HG03060 (cell line): ENCODE data around the gene PTPRK.

ENCODE experiments used
- ATAC-seq: cut with Tn5 transposase; IDR thresholded peaks from one replicate; pipeline ENCODE4 v1.9.1; 2021; ENCODE audit warnings: low read depth, moderate number of reproducible peaks; ENCODE audit not compliant: unreplicated experiment

Gene PTPRK

DNA sequence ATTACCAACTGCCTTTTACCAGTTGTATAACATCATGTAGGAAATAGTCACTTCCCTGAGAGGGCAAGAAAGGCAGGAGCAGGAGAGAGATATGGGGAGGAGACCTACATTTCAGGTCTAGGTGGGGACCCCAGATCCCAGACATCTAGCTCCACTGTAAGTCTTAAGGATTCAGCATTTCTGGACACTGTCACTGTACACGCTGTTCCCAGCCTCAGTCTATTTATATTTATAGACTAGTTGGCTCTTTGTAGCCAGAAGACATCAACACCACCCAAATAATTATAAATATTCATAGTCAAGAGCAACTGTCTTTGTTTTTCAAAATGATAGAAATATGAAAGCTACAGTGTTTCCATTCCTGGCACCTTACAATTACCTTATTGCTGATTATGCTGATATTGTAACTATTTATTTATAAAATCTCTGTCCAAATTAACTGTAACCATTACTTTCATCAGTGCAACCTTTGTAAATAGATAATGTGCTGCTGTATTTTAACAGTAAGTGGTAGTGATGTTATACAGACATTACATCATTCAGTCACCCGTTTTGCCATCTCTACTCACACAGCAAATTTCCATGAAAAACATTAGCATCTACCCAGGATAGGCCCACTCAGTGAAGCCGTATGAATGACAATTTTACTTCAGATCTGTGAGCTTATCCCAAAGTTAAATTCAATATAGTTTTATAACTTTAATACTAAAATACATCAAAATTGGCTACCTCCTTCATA, 162.8 kb downstream of the PTPRK start:
- no peak for ATAC-seq

DNA sequence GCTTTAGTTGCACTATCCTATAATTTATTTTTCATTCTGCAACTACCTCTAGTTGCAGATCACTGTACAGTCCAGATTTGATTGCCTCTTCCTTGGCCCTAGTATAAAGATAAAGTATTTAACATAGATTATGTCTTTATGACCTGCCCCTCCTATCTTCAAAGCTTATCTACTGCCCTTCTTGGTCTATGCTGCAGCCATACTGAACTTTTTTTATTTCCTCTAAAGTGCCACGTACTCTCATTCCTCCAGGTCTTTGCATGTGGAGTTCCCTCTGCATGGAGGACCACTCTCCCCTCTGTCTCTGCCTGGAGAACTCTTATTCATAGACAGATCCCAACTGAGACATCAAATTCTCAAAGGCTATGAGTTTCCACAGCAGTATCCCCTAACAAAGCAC, 168.0 kb downstream of the PTPRK start:
- ATAC-seq, result no peak

DNA sequence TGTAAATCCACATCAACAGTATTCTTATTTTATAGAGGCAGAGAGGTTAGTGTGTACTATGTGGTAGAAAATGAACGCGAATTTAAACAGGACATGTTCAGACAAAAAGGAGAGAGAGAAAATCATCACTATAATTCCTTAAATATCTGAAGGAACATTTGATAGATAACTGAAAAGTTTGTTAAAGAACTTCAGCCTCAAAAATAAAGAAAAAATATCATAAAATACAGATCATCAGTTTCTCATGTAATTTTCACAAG, 169.2 kb downstream of the PTPRK start:
- ATAC-seq, result no peak

DNA sequence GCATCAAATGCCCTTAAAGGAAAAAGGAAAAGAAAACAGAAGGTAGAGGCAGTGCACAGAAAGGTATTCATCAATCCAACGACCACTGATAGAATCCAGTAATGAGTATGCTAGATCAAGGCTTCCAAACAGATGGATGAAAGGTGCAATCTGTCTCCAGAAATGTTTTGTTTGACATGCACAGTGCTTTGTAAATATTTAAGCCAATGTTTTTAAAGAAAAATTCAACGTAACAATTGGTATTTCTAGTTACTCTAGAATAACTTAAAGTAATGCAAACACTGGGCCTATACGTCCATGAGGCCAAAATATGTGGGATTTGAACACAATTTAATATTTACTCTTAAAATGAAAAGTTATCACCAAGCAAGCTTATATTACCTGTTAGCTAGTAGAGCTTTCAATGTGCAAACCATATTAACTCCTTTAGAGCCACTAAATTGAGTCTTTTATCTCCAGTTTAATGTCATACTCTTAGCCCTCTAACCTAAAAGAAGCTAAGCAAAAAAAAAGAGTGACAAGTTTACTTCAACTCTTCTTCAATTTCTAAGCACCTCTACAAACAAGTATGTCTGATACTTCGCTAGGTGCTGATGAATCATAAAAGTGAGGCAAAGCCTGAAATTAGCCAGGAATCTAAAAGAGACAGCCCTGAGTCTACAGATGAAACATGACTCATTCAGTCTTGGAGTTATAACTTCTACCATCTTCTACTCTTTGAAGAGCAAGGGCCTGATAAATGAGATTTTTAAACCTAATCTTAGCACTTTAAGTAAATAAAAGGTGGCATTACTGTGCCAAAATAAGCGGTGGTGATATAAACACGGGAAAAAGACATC, 169.8 kb downstream of the PTPRK start:
- ATAC-seq, result no peak

DNA sequence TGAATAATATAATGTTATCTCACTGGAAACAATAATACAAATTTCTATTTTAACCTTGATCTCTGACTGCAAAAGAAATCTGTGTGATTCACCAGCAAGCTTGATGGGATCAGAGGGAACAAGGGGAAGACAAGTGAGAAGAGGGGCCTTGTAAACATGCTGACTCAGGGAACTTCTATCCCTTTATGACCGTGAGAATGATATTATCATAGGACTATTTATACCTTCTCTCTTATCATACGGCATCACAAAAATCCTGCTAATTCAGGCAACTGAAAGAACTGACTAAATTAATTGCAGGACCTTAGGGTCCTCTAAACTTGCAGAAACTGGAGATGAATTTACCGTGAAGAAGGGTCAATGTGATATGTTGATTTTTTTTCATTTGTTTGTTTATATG, 173.3 kb downstream of the PTPRK start:
- ATAC-seq, result no peak

DNA sequence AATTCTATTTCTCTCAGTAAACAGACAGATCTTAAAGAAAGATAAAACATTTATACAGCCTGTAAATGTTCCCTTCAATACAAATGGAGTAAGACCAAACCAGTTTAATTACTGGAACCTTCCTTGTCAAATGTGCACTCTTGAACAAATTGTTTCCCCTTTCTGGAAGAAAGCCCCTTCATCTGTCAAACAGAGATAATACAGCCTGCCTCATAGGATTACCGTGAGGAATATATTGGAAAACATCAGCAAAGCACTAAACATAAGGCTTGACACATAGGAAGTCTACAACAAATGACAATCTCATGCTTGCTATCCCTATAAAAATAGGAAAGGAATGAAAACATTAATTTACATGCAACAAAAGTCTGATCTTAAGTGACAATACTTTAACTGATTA, 173.8 kb downstream of the PTPRK start:
- ATAC-seq, result no peak

DNA sequence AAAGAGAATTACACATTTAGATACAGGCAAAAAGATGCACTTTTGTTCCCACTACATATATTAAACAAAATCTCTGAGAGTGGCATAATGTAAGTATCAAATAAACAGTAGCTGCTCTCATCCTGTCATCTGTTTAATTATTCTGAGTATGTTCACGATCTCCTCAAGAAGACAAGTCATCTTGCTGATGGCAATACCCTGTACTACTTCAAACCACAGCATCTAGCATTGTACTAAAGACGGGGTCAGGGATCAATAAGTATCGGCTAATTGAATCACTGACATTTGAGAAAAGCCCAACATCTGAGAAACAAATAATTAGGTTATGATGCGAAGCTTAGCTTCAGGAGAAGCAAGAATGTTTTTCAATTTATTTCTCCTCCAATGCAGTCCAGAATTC, 175.1 kb downstream of the PTPRK start:
- ATAC-seq, result no peak

DNA sequence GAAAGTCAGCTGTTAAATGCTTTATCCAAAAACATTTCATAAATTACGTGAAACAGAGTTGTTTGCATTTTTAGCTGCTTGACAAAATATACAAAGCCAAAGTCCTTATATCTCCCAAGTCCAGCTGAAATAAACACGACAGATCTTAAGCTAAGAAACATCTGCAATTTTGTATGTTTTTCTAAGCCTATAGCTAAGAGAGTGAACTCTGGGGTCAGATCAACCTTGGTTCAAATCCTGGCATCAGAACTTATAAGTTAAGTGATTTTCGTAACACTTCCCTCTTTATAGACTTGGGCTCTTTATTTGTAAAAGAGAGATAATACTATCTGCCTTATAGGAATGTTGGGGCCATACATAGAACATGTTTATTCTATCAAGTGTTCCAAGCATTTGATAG, 176.7 kb downstream of the PTPRK start:
- no peak for ATAC-seq

DNA sequence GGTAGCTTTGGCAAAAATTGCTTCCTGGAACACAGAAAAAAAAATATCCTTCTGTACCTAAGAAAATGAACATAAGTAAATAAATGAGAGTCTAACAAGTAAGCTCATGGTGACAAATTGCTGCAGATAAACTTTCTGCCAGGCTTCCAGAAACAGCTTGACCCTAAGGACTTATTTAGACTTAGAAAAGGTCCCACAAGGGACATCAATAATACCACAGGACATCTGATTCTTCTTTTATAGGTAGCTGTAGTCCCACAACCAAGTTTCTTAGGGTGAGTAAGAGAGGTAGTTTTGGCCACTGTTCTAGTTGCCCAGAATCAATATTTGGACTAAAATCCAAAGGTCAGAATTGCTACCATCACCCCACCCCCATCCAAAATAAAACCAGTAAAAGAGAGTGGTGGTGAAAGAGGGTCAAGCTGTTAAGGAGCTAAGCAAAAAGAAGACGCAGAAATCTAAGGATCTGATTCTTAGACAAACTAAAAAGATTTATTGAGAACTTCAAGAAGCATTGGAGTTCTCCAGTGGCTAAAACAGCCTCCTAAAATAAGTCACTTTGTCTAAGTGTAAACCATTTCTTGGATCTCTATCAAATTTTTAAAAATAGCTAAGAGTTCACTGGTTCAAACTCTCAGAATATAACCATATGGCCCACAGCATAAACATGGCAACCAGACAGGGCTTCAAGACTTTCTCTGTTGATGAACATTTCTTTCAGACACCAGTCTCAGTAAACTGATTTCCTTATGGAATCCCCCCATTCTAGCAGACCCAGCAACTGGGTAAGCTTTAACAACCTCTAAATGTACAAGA, 180.6 kb downstream of the PTPRK start:
- ATAC-seq, result no peak

DNA sequence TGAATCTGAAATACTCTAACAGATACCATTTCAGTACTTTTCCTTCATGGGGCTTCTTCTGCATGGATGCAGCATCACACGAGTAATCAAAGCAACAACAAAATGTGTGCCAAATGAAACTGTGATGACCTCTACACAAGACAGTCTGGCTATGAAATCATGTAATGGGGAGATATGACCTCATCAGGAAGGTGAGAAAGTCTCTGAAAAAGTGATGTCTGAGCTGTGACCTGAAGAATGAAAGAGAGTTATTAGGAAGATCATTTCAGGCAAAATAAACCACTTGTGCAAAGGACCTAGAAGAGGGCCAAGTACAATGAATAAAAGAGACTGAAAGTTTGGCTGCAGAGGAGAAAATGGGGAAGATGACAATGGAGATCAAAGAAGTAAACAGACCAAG, 182.8 kb downstream of the PTPRK start:
- ATAC-seq, result no peak

DNA sequence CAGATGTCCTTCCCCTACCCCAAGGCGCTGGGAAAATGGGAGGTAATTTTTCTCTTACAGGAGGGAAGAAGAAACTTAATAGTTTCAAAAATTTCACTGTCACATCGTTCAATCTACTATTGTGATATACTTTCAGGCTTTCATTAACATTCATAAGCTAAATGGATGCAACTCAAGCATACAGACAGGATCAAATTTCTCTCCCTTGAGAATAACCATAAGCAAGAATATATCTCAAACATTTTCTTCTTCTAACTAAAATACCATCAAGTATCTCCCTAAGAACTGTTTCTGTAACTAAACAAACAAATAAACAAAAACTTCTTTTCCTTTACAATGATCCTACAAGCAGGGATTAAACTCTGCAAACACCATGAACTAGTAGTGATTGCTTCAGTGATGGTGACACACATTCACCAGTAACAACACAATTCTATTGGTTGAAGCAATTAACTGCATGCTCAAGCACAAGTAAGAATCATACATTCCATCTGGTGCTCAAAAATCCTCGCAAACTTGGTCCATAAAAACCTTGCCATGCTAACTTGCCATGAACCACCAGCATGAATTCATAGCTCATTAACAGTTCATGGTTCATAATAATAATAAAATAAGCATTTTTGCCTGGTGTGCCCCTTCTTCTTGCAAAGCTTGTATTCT, 183.8 kb downstream of the PTPRK start:
- no peak for ATAC-seq

DNA sequence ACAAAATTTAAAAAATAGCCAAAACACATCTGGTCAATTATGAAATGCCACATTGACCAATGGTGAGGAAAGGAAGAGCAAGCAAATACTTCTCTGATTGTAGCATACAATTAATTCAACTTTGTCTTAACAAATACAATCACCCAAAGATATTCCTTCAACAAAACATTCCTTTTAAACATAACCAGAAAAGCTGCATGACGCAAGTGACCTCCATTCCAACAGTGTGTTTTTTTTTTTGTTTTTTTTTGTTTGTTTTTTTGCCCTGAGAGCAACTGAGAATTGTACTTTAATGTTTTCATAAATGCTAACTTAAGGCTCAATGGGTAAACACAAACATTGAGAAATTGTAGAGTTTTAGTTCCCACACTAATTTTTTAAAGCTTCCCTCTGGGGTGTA, 184.4 kb downstream of the PTPRK start:
- no peak for ATAC-seq

DNA sequence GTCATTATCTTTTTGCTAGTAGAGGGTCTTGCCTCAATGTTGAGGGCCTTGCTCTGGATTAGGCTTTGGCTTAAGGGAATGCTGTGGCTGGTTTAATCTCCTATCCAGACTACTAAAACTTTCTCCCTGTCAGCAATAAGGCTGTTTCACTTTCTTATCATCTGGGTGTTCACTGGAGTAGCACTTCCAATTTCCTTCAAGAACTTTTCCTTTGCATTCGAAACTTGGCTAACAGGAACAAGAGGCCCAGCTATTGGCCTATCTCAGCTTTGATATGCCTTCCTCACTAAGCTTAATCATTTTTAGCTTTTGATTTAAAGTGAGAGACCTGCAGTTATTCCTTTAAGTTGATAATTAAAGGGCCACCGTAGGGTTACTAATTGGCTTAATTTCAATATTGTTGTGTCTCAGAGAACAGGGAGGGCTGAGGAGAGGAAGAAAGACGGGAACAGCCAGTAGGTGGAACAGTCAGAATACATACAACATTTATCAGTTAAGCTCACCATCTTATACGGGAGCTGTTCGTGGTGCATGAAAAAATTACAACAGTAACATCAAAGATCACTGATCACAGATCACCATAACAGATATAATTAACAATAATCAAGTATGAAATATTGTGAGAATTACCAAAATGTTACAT, 186.7 kb downstream of the PTPRK start:
- ATAC-seq, result no peak

DNA sequence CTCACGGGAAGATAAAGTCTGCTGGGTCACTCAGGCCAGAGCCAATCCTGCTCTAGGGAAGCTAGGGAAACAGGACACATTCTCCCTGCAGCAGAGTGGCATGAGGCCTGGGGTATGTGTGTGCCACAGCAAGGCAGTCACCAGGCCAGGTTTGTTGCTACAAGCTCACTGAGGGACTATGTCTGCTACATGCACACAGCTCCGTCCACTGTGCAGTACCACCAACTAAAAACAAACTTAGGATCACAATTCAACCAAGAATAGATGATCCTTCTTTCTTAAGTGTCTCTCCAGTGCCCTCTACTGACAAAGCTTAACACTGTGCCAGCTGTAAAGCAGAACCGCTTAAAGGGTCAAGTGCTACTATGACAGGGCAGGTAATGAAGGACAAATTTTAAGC, 192.5 kb downstream of the PTPRK start:
- ATAC-seq, result peak; percentile 72

DNA sequence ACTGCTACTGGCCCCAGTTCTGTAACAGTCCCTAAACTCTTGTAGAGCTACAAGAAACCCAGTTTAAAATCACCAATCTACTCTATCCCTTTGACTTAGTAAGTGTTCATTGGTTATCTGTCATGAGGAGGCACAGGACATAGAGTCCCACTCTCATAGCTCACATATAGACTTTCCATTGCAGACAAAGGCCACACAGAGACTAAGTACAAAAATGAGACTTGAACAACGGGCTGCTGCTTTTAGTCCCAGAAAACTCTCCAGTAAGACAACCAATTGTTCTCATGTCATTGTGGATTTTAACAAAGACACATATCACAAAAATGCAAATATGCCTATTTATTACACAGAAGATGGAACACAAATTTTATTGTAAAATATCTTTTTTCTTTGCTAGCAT, 197.4 kb downstream of the PTPRK start:
- no peak for ATAC-seq

DNA sequence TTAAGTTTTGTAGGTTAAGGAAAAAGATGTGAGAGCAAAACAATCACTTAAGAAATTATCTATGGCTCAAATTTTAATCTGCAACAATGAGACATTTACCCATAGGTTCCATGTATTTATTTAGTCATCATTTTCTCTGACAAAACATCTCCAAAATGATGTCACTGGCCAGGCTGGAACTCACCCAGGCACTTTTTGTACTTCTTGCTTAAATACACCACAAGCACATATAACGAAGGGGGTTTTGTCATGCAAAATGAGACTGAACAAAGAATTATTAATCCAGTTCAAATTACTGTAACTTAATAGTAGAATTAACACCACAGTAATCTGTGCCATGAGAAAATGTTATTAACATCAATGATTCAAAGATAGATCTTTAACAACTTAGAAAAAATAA, 200.5 kb downstream of the PTPRK start:
- no peak for ATAC-seq

DNA sequence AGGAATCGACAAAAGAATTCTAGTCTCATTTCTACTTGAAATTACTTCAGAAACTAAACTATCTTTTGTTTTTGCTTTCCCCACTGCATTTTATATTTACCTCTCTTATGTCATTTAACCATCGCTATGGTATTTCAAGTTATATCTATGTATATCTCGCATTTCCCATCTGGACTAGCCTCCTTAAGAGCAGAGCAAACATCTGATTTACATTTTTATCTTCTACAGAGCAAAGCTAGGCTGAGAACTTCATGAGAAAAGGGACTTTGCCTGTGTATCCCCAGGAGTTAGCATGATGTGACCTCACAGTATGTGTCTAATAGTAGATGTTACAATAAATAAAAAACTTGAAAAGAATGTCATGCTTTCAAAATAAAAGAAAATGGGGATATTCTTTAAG, 201.2 kb downstream of the PTPRK start:
- no peak for ATAC-seq

DNA sequence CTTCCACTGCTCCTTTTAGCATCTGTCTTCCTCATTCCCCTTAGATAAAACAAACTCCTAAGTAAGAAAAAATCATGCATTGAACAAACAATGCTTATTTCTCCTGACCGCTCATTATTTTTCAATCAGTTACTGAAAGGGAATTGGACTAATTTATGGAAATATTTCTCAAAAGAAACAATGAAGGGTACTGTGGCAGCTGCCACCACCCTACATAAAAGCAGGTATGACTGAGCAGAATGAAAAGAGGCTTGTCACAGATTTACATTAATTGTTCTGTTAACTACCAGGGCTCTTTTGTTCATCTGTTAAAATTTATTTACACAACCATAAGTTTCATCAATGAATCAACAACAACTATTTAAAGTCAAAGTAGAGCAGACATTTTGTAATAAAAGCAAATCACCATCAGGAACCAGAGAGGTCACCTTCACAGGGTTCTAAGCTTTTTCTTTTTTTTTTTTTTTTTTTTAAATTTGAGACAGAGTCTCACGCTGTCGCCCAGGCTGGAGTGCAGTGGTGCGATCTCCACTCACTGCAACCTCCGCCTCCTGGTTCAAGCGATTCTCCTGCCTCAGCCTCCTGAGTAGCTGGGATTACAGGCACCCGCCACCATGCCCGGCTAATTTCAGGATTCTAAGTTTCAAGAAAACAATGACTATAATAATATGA, 204.0 kb downstream of the PTPRK start:
- ATAC-seq, result no peak

DNA sequence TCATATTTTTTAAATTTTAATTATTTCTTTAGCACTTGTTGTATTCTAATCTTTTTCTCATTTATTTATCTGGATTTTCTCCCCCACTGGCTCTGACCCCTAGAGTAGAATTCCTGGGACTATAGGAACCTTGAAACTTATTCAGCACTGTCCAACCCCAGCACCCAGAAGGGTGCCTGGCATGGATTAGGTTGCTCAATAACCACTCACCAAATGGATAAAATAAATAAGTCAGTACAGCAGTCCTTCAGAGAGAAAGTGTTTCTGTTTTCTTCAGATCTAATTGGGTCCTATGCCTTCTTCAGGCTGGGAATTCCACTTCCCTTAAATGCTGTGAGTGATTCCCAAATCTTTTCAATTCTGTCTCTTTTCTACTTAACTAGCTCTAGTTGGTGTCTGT, 206.2 kb downstream of the PTPRK start:
- ATAC-seq, result no peak

DNA sequence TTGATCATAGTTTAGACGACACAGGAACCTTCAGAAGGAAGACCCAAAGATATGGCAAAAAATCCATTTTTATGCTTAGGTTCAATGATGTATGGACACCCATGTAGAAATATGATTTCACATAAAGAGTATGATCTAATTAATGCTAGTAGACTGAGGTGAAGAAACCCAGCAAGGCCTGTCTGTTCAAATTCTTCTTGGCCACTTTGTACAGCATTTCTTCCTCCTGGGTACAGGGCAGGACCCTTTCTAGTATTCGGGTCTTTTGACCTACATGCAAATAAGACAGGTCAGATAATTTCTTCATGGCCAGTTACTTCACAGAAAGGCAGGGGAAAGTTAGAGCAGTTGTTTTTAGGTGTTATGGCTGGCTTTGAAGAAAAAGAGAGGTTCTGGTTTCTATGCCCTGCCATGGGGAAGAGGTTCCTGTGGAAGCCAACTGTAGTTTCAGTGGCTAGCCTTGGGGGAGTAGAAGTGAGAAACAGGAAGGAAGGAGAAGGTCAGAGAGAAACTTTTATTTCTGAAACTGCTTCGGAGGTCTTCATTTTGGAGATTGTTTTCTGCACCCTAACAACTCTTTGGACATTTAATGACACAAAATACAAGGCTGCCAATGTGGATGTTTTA, 208.3 kb downstream of the PTPRK start:
- ATAC-seq, result no peak
